RPMI8226 (cell line): Measurements from ENCODE around the gene CKLF.
"Not testable (repeated sequence)": the region's sequence is repeated elsewhere in the genome, so short reads cannot be mapped to it uniquely, and the experiment has no call there.

Experiments used
- DNase-seq: peaks from one replicate; pipeline ENCODE4 v3.0.0-alpha.2; 2015

The CKLF gene

GRCh38 chr16:66543541-66543940 lies 8.8 kb upstream of the CKLF start:
- no peak for DNase-seq

- no peak for DNase-seq
Measured at GRCh38 chr16:66544016-66544757, 8.2 kb upstream of the CKLF start.

GRCh38 chr16:66547101-66547989 lies 5.0 kb upstream of the CKLF start:
- no peak for DNase-seq

GRCh38 chr16:66548068-66548467 lies 4.3 kb upstream of the CKLF start:
- DNase-seq = no peak

GRCh38 chr16:66548868-66549267 lies 3.5 kb upstream of the CKLF start:
- DNase-seq = no peak

- peak; percentile 63 for DNase-seq
Measured at GRCh38 chr16:66549284-66550131, 2.9 kb upstream of the CKLF start, which contains the start of gene TK2. TK2 (minus strand) TSS chr16:66550122; CDS start chr16:66550061, 61 bp downstream.

GRCh38 chr16:66551348-66551759 lies 1.0 kb upstream of the CKLF start:
- DNase-seq = peak; percentile 80

GRCh38 chr16:66551788-66552285 lies 539 bp upstream of the CKLF start:
- DNase-seq = peak; percentile 39

GRCh38 chr16:66553223-66553622 lies 847 bp downstream of the CKLF start:
- peak; percentile 15 for DNase-seq

GRCh38 chr16:66554021-66554420 lies 1.6 kb downstream of the CKLF start:
- no peak for DNase-seq

GRCh38 chr16:66554495-66554894 lies 2.1 kb downstream of the CKLF start:
- DNase-seq = no peak

- DNase-seq = no peak
Measured at GRCh38 chr16:66560107-66560506, 7.7 kb downstream of the CKLF start.

- DNase-seq = no peak
Measured at GRCh38 chr16:66561381-66562080, 9.2 kb downstream of the CKLF start.

- DNase-seq = no peak
Measured at GRCh38 chr16:66562409-66562808, 10.0 kb downstream of the CKLF start.

- no peak for DNase-seq
Measured at GRCh38 chr16:66562986-66563385, 10.6 kb downstream of the CKLF start.

- no peak for DNase-seq
Measured at GRCh38 chr16:66563574-66564334, 11.4 kb downstream of the CKLF start.

GRCh38 chr16:66566051-66566901 lies 13.9 kb downstream of the CKLF start, which contains the start of gene CMTM1:
CMTM1 (plus strand) TSS chr16:66566439; CDS start chr16:66566514, 75 bp downstream.
- no peak for DNase-seq

GRCh38 chr16:66567270-66567669 lies 14.9 kb downstream of the CKLF start:
- DNase-seq = not testable (repeated sequence)

- DNase-seq = no peak
Measured at GRCh38 chr16:66568355-66568754, 16.0 kb downstream of the CKLF start.

- no peak for DNase-seq
Measured at GRCh38 chr16:66569131-66569530, 16.8 kb downstream of the CKLF start.
